NCI-H2029 treated with DMSO at 0.1 percent for 48 hours (cell line): ENCODE data around the gene PRX.
A peak's percentile ranks its signal among the peaks of the same experiment; 100 is the strongest.
"Not testable (repeated sequence)": the region's sequence is repeated elsewhere in the genome, so short reads cannot be mapped to it uniquely, and the experiment has no call there.

Source experiments
- DNase-seq: peaks from one replicate; lab custom pipeline; 2025; lab: John Stamatoyannopoulos, UW

The PRX gene

GRCh38 chr19:40441719-40442253 is 28.6 kb upstream of the PRX start:
- DNase-seq, result no peak

- no peak for DNase-seq
Measured at GRCh38 chr19:40438284-40438683, 25.1 kb upstream of the PRX start.

GRCh38 chr19:40433391-40434216 is 20.4 kb upstream of the PRX start:
- DNase-seq, result peak; percentile 62

GRCh38 chr19:40432760-40433159 is 19.6 kb upstream of the PRX start:
- not testable (repeated sequence) for DNase-seq

GRCh38 chr19:40431698-40432097 is 18.5 kb upstream of the PRX start:
- DNase-seq, result no peak

- not testable (repeated sequence) for DNase-seq
Measured at GRCh38 chr19:40430242-40430641, 17.1 kb upstream of the PRX start.

GRCh38 chr19:40428197-40428596 is 15.0 kb upstream of the PRX start:
- not testable (repeated sequence) for DNase-seq

GRCh38 chr19:40425450-40426287 is 12.5 kb upstream of the PRX start, which contains the start of gene SERTAD1:
Gene SERTAD1, minus strand, starts transcription at chr19:40425992. Its CDS starts 2,446 bp downstream, at chr19:40423546.
- peak; percentile 98 for DNase-seq

GRCh38 chr19:40424637-40425449 is 11.7 kb upstream of the PRX start:
- DNase-seq, result no peak

- no peak for DNase-seq
Measured at GRCh38 chr19:40423938-40424337, 10.8 kb upstream of the PRX start.

GRCh38 chr19:40422748-40423566 is 9.8 kb upstream of the PRX start:
- no peak for DNase-seq

- DNase-seq, result no peak
Measured at GRCh38 chr19:40421993-40422747, 9.0 kb upstream of the PRX start.

GRCh38 chr19:40420766-40421765 is 7.9 kb upstream of the PRX start:
- DNase-seq, result peak; percentile 58

- DNase-seq, result no peak
Measured at GRCh38 chr19:40420451-40420765, 7.2 kb upstream of the PRX start.

- DNase-seq, result no peak
Measured at GRCh38 chr19:40419780-40420179, 6.6 kb upstream of the PRX start.

- DNase-seq, result no peak
Measured at GRCh38 chr19:40419066-40419612, 6.0 kb upstream of the PRX start.

- DNase-seq, result no peak
Measured at GRCh38 chr19:40418040-40418439, 4.9 kb upstream of the PRX start.

GRCh38 chr19:40417643-40417981 is 4.4 kb upstream of the PRX start:
- DNase-seq, result no peak
